HepG2 (cell line): Measurements from ENCODE around the gene PCDH12. TPM values are rescaled to one million over a fixed set of nuclear protein-coding genes. Genes with fewer than 3 reads are reported as not detected.

Experiments
- BATF2 ChIP-seq: sonication (generic); formaldehyde crosslinking; IDR thresholded peaks from 2 replicates; pipeline ENCODE4 v1.8.0; 2022; ENCODE audit warnings: mild to moderate bottlenecking, missing genetic modification reagents, moderate library complexity
- CCDC6 ChIP-seq: sonication (generic); formaldehyde crosslinking; IDR thresholded peaks from 2 replicates; pipeline ENCODE4 v1.8.1; 2022; ENCODE audit warnings: mild to moderate bottlenecking, missing genetic modification reagents, moderate library complexity
- CHD4 ChIP-seq: fragments of 200-600 bp; sonication (generic); IDR thresholded peaks from 2 replicates; pipeline ENCODE4 v1.7.0; 2017; ENCODE audit warnings: mild to moderate bottlenecking, low read length, borderline replicate concordance
- E2F2 ChIP-seq: sonication (generic); formaldehyde crosslinking; IDR thresholded peaks from 2 replicates; pipeline ENCODE4 v1.4.0; 2020; ENCODE audit warnings: missing genetic modification reagents, borderline replicate concordance
- FOXA1 ChIP-seq, 2 experiments: fragments of 450-650 bp in 1 of 2; sonication (generic) in 1 of 2; formaldehyde crosslinking in 1 of 2; IDR thresholded peaks; 2 replicates each; pipeline versions ENCODE4 v1.4.0 to v1.6.1; 2016 to 2020; ENCODE audit warnings: missing genetic modification reagents in 1 of 2
- HMG20B ChIP-seq: conservative IDR thresholded peaks from 2 replicates; pipeline ENCODE4 v1.6.1; 2016; ENCODE audit warnings: missing genetic modification reagents, missing compliant biosample characterization
- HMGXB3 ChIP-seq: sonication (generic); formaldehyde crosslinking; IDR thresholded peaks from 2 replicates; pipeline ENCODE4 v1.4.0; 2020; ENCODE audit warnings: missing genetic modification reagents, borderline replicate concordance
- HNF4A ChIP-seq: sonication (generic); formaldehyde crosslinking; IDR thresholded peaks from 2 replicates; pipeline ENCODE4 v1.4.0; 2020; ENCODE audit warnings: missing genetic modification reagents
- HNRNPLL ChIP-seq: fragments of 200-400 bp; formaldehyde crosslinking; IDR thresholded peaks from 2 replicates; pipeline ENCODE4 v1.6.1; 2017; ENCODE audit warnings: mild to moderate bottlenecking, low read depth, low read length; ENCODE audit not compliant: poor library complexity, severe bottlenecking
- JUN ChIP-seq: sonication (generic); formaldehyde crosslinking; IDR thresholded peaks from 2 replicates; pipeline ENCODE4 v1.4.0; 2020; ENCODE audit warnings: mild to moderate bottlenecking, missing genetic modification reagents
- KLF16 ChIP-seq, 2 experiments: sonication (generic) in 1 of 2; formaldehyde crosslinking in 1 of 2; IDR thresholded peaks; 2 replicates each; pipeline versions ENCODE4 v1.6.1 to v1.8.0; 2016 to 2023; ENCODE audit warnings: missing genetic modification reagents in 2 of 2, missing compliant biosample characterization in 1 of 2
- NFYB ChIP-seq: sonication (generic); formaldehyde crosslinking; IDR thresholded peaks from 2 replicates; pipeline ENCODE4 v1.4.0; 2020; ENCODE audit warnings: missing genetic modification reagents
- NRL ChIP-seq: sonication (generic); formaldehyde crosslinking; IDR thresholded peaks from 2 replicates; pipeline ENCODE4 v1.5.0; 2020; ENCODE audit warnings: missing genetic modification reagents, mild to moderate bottlenecking, moderate library complexity, borderline replicate concordance
- PTBP1 ChIP-seq: fragments of 200-400 bp; formaldehyde crosslinking; IDR thresholded peaks from 2 replicates; pipeline ENCODE4 v1.6.1; 2018; ENCODE audit warnings: low read length, low read depth; ENCODE audit not compliant: poor library complexity, severe bottlenecking
- SSRP1 ChIP-seq: IDR thresholded peaks from 2 replicates; pipeline ENCODE4 v1.6.1; 2016; ENCODE audit warnings: control low read depth
- TP53 ChIP-seq: sonication (generic); formaldehyde crosslinking; conservative IDR thresholded peaks from 2 replicates; pipeline ENCODE4 v1.4.0; 2020; ENCODE audit warnings: missing genetic modification reagents
- ZMYM3 ChIP-seq: sonication (generic); formaldehyde crosslinking; IDR thresholded peaks from 2 replicates; pipeline ENCODE4 v1.5.1; 2020; ENCODE audit warnings: mild to moderate bottlenecking, missing genetic modification reagents
- ZNF432 ChIP-seq: sonication (generic); formaldehyde crosslinking; IDR thresholded peaks from 2 replicates; pipeline ENCODE4 v1.5.0; 2020; ENCODE audit warnings: missing genetic modification reagents, mild to moderate bottlenecking, borderline replicate concordance
- ZNF710 ChIP-seq: sonication (generic); formaldehyde crosslinking; IDR thresholded peaks from 2 replicates; pipeline ENCODE4 v1.5.0; 2020; ENCODE audit warnings: mild to moderate bottlenecking, missing genetic modification reagents, borderline replicate concordance
- ZNF749 ChIP-seq: sonication (generic); formaldehyde crosslinking; IDR thresholded peaks from 2 replicates; pipeline ENCODE4 v1.8.0; 2022; ENCODE audit warnings: mild to moderate bottlenecking, missing genetic modification reagents, moderate library complexity, borderline replicate concordance
- polyA plus RNA-seq, 8 experiments: library from polyadenylated mRNA; depleted of rRNA in 3 of 8; stranded (reverse) in 7 of 8; unstranded in 1 of 8; fragments of >200 nt; fragmentation: Illumina TruSeq in 4 of 8; extraction: Trizol in 4 of 8; gene quantifications; 2 replicates each; pipeline versions ENCODE4 v1.2.1 to v1.2.3, GENCODE V29; 2011 to 2016; ENCODE audit warnings: low read depth in 4 of 8, missing spikeins in 1 of 8, mixed read lengths in 1 of 8; ENCODE audit not compliant: insufficient read depth in 1 of 8
- total RNA-seq, 5 experiments: library from RNA; depleted of rRNA; stranded (reverse); fragments of >200 nt; fragmentation: Illumina TruSeq; extraction: Trizol; gene quantifications; 2 replicates each; pipeline ENCODE4 v1.2.3, GENCODE V29; 2016; ENCODE audit warnings: low read depth in 1 of 5

Gene PCDH12
- total and polyA plus RNA-seq, 2 of the 13 experiments (the other 11 are each of a cell fraction or from before 2014, with no cell fraction given): not detected

GRCh38 chr5:141968914-141969608 lies 11.1 kb upstream of the PCDH12 start, which contains the start of gene RNF14 (continued):
- TF ChIP-seq JUN (CRISPR knock-in tag) (no peak), CHD4 (no peak), HMGXB3 (CRISPR knock-in tag) (no peak), E2F2 (CRISPR knock-in tag) (no peak), ZNF432 (no peak), KLF16 (CRISPR knock-in tag; IDR thresholded peaks at IDR 0.05) (peak in 1 of 2 experiments; percentile 66; a peak in 1 of 4 replicates), ZNF749 (no peak), TP53 (peak; percentile 79; the same call in 1 of the 2 replicates), BATF2 (CRISPR knock-in tag) (no peak), SSRP1 (CRISPR knock-in tag) (no peak), HNF4A (CRISPR knock-in tag) (peak; percentile 23; the same call in 1 of the 2 replicates), HMG20B (no peak), PTBP1 (no peak), FOXA1 (IDR thresholded peaks at IDR 0.05) (no peak), FOXA1 (CRISPR knock-in tag; IDR thresholded peaks at IDR 0.05) (0 out of 2 replicates have a peak, but pooled peaks have one; percentile 7), ZMYM3 (CRISPR knock-in tag) (no peak), ZNF710 (CRISPR knock-in tag) (peak; percentile 40; the same call in 1 of the 2 replicates), HNRNPLL (peak; percentile 92), CCDC6 (CRISPR knock-in tag) (peak; percentile 85; the same call in 1 of the 2 replicates), NRL (peak; percentile 98), NFYB (peak; percentile 57; the same call in 1 of the 2 replicates)
